Putamen (tissue), 1 donor: Measurements from ENCODE around the gene SLC25A4.
"Not testable (repeated sequence)": the region's sequence is repeated elsewhere in the genome, so short reads cannot be mapped to it uniquely, and the experiment has no call there.

Experiments
- DNase-seq: peaks from one replicate; pipeline ENCODE4 v3.0.0-alpha.2; 2016; ENCODE audit warnings: low spot score

The SLC25A4 gene

DNA sequence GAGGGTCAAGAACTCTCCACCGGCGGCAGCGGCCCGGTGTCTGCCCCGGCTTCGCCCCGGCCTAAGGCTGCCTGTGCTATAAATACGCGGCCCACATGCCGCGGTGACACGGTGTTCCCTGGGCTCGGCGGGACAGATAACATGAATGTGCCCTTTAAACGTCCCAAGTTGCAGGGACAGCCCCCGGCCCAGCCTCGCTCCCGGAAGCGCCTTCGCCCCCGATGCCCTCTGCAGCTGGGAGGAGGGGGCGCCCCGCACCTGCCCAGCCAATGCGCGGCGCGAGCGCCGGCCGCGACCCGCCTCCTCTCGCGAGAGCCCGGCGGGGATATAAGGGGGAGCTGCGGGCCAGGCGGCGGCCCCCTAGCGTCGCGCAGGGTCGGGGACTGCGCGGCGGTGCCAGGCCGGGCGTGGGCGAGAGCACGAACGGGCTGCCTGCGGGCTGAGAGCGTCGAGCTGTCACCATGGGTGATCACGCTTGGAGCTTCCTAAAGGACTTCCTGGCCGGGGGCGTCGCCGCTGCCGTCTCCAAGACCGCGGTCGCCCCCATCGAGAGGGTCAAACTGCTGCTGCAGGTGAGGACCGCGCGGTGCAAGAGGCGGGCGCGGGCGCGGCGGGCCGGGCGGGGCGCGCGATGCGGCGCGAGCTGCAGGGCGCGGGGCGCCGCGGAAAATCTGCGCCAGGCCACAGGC is at the start of gene SLC25A4:
TSS of gene SLC25A4 (plus strand) at position 355 of the 689 bp plus-strand sequence. CDS start at position 462, 107 bp downstream.
- peak; percentile 93 for DNase-seq

DNA sequence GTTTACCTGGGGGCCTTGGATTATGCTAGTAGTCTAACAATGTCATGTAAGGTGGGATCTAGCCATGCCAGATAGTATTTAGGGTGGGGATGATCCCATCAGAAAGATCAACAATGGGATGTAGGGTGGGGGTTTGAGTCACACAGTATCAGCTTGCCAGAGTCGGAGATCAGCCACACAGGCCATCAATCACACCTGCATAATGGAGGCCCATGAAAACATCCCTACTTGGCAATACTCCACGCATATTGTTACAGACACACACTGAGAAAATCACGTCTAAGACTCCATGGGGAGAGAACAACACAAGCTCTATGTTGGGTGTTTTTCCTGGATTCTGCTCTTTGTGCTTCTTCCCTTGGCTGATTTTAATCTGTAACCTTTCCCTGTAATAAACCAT is 49.5 kb upstream of the SLC25A4 start:
- no peak for DNase-seq

DNA sequence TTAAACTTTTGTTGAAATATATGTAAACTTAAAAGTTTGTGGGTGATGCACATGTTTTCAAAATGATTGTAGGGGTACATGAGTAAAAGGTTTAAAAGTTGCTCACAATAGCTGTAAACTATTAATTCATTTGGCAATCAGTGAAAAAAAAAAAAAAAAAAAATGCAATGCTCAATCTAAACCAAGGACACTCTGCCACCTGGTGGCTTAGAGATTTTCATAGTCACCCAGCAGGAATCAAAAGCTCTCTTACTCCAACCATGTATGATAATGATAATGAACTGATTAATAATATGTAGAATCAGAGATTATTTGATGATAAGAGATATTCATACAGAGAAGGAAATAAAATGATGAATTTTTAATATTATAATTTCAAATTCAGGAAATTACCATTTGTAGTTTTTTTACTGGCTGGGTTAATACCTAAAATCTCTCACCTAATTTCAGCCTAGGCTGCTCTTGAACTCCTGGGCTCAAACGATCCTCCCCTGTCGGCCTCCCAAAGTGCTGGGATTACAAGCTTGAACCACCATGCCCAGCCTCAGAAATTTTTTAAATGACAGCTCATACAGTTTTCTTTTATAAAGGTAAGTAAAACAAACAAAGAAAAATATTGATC is 46.9 kb upstream of the SLC25A4 start:
- peak; percentile 17 for DNase-seq

DNA sequence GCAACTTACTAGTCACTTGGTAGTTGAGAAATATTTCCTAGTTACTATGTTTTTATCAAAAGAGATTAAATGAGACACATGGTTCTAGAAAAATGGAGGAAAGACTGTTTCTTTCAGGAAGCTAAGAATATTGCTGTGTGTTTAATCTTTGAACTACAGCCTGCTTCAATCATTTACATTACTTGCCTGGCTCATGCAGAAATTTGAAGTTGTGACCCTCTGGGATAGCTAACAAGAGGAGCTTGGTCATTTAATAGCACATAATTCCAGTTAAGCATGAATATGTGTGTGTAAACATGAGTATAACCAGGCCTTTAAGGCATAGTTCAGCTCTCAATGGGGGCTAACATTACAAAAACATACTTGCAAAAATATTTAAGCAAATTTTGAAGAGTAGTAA is 44.6 kb upstream of the SLC25A4 start:
- no peak for DNase-seq

DNA sequence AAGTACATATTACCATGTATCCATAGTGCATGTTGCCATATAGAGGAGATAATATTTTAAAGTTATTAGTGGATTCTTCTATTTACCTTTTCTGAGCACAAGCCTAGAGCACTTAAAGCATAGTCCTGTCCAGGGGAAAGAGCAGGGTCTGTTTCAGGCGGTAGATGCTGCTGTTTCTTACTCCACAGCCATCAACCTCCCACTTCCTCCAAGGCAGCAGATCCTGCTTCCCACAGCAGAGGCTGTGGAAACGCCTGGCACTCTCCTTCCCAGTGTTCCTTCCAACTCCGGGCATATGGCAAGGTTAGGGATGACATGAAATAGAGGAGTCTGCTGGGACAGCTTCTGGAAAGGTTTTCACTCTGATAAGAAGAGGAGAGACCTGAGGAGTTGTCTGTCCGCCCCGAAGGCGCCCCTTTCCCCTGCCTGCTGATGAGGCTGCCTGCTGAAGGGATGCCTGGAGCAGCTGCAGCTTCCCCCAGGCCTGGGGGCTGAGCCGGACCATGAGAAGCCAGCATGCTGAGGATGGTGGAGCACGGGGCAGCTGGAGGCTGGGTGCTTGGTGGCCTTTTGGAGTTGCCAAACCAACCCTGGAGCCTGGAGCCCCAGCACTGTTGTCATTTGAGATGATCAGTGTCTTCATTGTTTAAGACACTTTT is 43.9 kb upstream of the SLC25A4 start:
- DNase-seq: no peak

DNA sequence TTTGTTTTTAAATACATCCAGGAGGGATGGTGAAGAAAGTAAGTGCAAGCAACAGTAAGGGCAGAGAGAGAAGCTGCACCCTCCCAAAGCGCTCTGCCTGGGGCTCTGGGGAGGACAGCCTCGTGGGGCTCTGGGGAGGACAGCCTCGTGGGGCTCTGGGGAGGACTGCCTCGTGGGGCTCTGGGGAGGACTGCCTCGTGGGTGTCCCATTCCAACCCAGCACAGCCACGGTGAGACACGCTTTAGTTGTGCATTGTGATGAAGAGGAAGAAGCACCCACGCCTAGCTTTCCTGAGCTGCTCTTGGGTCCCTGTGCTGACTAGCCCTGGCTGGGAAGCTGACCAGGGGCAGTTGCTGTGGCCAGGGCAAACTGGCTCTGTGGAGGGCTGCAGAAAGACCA is 43.1 kb upstream of the SLC25A4 start:
- no peak for DNase-seq

DNA sequence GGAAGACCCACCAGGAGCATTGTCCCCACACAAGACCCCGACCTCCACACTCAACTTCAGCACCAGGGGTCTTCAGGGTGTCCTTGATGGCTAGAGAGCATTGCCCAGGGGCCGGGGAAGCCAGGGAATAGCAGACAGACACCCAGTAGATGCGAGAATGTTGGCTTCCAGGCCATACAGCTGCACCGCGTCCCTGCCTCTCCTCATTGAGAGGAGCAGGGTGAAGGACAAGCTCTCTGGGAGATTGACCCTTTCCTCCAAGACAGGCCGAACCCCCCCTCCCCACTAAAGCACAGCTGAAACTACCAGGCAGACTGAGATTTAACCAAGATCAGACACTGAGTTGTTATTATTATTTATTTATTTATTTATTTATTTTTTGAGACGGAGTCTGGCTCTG is 42.6 kb upstream of the SLC25A4 start:
- no peak for DNase-seq

DNA sequence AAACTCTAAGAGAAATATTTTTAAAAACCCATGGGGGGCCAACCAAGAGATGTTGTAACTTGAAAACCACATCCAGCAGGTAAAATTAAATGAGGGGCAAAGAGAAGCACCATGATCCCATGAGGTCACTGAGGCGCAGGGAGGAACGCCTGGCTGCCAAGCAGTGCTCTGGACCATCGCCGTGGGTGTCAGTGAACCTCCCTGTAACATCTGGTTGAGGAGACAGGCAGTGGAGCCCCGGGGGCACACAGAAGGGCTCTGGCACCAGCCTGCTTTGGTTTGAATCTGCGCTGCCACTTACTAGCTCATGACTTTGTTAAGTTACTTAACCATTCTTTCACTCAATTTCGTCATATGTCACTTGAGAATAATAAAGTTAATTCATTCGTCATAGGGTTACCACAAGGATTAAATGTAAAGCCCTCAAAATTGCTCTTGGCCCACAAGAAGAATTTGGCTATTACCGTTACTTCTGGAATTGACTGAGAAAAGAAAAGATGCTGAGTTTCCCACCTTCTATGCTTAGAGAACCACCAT is 41.6 kb upstream of the SLC25A4 start:
- DNase-seq: no peak

DNA sequence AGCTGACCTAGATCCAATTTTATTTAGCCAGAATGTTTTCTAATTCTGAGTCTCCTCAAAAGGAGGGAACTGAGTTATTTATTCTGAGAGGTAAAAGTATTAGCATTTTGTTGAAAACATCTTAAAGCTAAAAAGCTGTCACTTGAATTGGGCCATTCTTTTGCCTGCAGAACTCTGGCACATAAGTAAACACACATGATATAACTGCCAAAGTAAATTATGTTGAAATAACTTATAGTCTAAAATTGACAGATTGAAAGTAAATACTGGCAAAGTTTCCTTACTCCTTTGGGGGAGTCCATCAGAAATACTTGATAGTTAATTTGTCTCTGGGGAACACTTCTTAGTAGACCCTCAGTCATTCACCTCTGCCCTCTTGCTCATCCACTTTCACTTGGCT is 38.3 kb upstream of the SLC25A4 start:
- DNase-seq: no peak

DNA sequence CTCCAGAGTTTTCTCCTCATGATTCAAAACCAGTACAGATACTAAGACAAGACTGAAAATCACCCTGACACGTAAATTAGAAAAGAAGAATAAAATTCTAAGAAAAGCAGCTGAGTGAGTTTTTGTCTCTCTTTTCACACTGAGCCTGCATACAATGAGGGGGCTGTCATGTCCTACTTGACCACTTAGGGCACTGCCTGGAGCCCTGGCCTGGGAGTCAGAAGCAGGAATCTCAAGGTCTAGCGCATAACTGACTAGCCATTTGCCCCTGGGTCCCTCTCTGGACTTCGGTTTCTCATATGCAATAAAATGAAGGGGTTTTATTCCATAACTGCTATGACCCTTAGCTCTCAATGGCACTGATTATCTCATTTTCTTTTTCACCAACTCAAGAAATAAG is 36.7 kb upstream of the SLC25A4 start:
- DNase-seq: no peak

DNA sequence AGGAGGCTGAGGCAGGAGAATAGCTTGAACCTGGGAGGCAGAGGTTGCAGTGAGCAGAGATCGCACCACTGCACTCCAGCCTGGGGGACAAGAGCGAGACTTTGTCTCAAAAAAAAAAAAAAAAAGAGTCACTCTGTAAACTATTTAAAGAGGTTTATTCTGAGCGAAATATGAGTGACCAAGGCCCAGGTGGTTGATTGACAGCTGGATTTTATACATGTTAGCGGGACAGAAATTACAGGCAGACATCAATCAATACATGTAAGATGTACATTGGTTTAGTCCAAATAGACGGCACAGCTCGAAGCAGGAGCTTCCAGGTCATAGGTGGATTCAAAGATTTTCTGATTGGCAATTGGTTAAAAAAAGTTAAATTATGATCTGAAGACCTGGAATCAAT is 35.5 kb upstream of the SLC25A4 start:
- not testable (repeated sequence) for DNase-seq

DNA sequence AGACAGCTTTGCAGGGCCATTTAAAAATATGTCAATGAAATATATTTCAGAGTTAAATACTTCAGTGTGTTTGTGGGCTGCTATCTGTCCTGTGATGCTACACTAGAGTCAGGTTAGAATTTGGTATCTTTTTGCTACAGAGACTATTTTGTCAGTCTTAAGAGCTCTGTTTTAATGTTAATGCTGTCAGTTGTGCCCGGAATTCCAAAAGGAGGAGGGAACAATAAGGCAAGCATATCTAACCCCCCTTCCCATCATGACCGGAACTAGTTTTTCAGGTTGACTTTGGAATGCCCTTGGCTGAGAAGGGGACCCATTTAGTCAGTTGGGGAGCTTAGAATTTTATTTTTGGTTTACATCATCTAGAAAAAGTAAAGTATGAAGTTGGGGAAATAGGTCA is 34.9 kb upstream of the SLC25A4 start:
- no peak for DNase-seq

DNA sequence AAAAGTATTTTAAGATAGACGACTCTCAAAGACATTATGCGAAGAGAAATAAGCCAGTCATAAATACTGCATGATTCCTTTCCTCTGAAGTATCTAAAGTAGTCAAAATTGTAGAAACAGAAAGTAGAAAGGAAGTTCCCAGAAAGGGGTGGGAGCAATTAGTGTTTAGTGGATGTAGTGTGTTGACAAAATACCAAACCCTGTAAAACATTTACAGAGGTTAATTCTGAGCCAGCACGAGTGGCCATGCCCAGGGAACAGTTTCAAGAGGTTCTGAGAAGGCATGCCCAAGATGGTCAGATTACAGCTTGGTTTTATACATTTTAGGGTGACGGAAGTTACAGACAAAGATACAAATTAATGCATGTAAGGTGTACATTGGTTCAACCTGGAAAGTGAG is 34.4 kb upstream of the SLC25A4 start:
- DNase-seq: no peak

DNA sequence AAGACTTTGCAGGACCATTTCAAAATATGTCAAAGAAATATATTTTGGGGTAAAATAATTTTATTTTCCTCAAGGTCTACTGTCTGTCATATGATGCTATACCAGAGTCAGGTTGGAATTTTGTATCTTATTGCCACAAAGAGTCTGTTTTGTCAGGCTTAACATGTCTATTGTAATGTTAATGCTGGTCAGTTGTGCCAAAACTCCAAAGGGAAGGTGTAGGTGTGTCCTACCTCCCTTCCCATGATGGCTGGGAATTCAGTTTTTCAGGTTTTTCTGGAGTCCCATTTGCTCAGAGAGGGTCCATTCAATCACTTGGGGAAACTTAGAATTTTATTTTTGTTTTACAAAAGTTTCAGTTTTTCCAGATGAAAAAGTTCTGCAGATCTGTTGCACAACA is 33.3 kb upstream of the SLC25A4 start:
- no peak for DNase-seq

DNA sequence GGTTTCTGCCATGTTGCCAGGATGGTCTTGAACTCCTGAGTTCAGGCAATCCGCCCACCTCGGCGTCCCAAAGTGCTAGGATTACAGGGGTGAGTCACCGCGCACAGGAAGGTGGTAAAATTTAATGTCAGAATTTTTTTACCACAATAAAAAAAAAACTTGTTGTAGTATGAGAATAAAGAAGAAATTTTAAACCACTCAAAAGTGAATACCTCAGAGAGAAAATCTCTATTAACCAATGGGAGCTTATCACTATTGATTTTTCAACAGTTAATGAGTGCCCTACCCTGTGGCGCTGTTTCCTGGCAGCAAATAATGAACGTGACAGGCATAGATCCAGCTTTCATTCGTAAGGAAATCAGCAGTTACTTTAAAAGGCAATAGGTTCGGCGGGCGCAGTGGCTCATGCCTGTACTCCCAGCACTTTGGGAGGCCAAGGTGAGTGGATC is 32.7 kb upstream of the SLC25A4 start:
- DNase-seq: no peak

DNA sequence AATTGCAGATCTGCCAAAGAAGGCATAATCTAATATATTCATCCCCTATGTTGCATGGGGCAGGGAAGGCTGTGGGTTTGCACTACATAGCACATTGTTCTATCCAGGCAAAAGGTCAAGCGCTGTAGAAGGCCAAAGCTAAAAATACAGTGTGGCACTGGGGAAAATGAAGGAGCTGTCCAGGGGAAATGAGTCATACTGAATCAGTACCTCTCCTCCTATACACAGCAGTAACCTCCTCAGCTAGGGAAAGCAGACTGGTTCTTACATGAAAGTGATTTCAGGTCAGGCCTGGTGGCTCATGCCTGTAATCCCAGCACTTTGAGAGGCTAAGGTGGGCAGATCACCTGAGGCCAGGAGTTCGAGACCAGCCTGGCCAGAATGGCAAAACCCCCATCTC is 31.0 kb upstream of the SLC25A4 start:
- no peak for DNase-seq

DNA sequence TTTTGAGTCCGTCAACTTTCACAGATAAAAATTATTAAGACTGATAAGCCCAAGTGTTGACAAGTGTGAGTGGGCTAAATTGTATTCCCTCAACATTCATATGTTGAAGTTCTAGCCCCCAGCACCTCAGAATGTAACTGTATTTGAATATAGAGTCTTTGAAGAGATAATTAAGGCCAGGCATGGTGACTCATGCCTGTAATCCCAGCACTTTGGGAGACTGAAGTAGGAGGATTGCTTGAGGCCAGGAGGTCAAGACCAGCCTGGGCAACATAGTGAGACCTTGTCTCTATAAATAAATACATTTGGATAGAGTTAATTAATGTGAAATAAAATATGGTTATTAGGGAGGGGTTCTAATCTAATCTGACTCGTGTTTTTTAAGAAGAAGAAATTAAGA is 29.7 kb upstream of the SLC25A4 start:
- no peak for DNase-seq

DNA sequence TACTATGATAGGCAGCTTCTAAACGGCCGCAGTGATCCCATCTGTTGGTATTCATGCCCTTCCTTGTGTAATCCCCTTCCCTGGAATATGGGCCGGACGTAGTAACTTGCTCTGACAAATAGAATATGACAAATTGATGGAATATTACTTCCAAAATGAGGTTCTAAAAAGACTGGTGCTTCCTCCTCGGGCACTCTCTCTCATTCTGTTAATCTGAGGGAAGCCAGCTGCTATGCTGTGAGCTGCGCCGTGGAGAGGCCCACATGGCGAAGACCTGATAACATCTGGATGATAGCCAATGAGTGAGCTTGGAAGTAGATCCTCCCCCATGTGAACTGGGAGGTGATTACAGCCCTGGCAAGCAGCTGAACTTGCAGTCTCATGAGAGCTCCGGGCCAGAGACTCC is 27.2 kb upstream of the SLC25A4 start:
- no peak for DNase-seq

DNA sequence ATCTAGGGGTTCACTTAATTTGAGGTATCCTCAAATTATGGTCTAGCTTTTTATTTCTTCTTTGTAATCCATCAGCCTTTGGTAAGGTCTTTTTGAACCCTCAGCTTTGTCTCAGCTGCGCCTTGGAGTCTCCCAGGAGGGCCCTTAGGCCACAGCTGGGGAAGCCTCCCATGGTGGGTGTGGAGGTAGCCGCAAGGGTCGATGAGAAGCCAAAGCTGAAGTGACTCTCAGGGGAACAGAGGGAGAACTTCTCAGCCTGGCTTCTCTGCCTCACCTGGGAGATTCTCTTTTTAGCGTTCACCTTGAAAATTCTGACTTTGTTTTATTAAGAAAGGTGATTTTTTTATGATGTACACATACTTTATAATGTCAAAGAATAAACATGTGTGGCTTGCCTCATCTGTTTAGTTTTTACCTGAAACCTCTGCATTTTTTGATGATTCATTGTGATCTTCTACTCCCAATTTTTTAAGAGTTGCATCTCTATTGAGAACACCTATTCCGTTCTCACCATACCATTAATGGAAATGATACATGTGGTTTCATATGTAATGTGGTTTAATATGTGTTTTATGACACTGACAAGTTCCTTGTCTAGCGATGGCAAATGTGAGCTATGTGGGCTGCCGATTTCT is 25.6 kb upstream of the SLC25A4 start:
- no peak for DNase-seq

DNA sequence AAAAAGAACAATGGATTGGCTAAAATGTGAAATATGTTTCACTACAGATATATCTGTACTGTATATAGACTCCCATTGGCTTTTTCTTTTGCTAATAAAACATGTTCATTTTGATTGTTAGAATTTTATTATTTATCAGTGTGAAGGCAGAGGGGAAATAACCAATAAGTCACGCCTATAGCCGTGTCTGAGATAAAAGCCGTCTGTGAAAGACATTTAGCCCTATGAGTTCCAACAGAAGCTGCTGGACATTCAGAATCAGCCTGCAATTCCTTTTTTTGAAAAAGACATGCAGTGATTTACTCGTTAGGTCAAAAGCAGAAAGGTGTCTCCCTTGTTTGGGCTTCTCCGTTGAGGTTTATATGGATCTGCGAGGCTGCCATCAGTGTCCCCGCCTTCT is 24.2 kb upstream of the SLC25A4 start:
- DNase-seq: no peak

DNA sequence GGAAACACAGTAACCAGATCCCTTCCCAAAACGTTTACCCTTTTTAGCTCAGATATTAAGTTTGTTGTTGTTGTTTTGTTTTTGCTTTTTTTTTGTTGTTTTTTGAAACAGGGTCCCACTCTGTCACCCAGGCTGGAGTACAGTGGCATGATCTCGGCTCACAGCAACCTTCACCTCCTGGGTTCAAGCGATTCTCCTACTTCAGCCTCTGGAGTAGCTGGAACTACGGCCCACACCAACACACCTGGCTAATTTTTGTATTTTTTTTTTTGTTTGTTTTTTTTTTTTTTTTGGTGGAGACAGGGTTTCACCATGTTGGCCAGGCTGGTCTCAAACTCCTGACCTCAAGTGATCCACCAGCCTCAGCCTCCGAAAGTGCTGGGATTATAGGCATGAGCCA is 23.6 kb upstream of the SLC25A4 start:
- DNase-seq: not testable (repeated sequence)

DNA sequence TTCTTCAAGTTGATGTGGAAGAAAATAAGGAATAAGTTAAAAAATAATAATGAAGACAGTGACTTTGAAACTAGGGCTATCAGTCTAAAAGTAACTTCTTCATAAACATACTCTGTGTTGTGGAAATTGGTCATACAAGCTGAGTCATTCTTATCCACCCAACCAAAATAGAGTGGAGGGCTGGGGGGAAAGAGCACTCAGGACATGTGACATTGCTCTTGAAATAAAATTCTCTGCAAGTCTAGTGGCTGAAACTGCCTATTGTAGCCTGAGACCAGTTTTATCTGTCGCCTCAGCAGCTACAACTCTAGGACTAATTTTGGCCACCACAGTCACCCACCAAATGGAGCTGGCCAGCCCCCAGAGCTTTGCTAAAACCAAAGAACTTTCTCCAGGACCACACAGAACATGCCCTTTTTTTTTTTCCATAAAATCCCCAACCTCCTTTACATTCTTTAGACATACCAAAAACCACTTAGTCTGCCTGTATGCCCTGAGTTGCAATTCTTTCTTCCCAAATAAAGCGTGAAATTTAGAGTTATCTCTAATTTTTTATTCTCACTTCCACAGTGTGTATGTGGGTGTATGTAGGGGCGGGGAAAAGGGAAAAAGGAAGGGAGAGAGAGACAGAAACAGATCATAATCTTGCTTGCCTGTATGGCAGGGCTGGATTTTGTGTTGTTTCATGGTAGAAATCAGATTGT is 23.0 kb upstream of the SLC25A4 start:
- DNase-seq: no peak
